ENCODE results near the gene ATP7A. TPM values are rescaled to one million over a fixed set of nuclear protein-coding genes. Genes with fewer than 3 reads are reported as not detected.
"Not testable (repeated sequence)": the region's sequence is repeated elsewhere in the genome, so short reads cannot be mapped to it uniquely, and the experiment has no call there.

ATP7A gene
- polyA plus RNA-seq, 1 donor from 2014 or later: 6.2 TPM

GRCh38 chrX:77937291-77937690 is 26.8 kb downstream of the ATP7A start:
- H3K4me3 ChIP-seq (ENCODE audit: low read length): no peak overlapping the region
- H4K20me1 ChIP-seq (ENCODE audit: insufficient read depth): no peaks in the 10 kb centered on the region
- no peaks in the 10 kb centered on the region for H3K79me2 ChIP-seq (replicated peaks; ENCODE audit: insufficient read depth, low read length)
- H3K27me3 ChIP-seq (ENCODE audit: insufficient read depth, low read depth, low read length): no peaks in the 10 kb centered on the region
- no peak overlapping the region for H3K4me2 ChIP-seq (ENCODE audit: low read length)
- no peaks in the 10 kb centered on the region for H3F3A ChIP-seq (ENCODE audit: insufficient read depth, low read length, poor library complexity, severe bottlenecking)
- H3K9me3 ChIP-seq (ENCODE audit: low read length): no peaks in the 10 kb centered on the region
- no peaks in the 10 kb centered on the region for H3K36me3 ChIP-seq (ENCODE audit: insufficient read depth, low read length)
- no peaks in the 10 kb centered on the region for H3K9me2 ChIP-seq (ENCODE audit: insufficient read depth, low read length)
- H3K9ac ChIP-seq (ENCODE audit: low read length): no peak overlapping the region
- TF ChIP-seq EP300 (conservative IDR thresholded peaks at IDR 0.05; ENCODE audit: poor library complexity, severe bottlenecking): no peak
- no peak for TF ChIP-seq RAD21 (conservative IDR thresholded peaks at IDR 0.05)
- TF ChIP-seq EZH2 (IDR thresholded peaks at IDR 0.05; ENCODE audit: borderline replicate concordance, insufficient read depth, low read length, poor library complexity, severe bottlenecking): no peak
- TF ChIP-seq TAF1 (IDR thresholded peaks at IDR 0.05; ENCODE audit: low read depth): no peak
- no peak for TF ChIP-seq POLR2AphosphoS5 (IDR thresholded peaks at IDR 0.05)
- TF ChIP-seq MXI1 (conservative IDR thresholded peaks at IDR 0.05; ENCODE audit: poor library complexity, severe bottlenecking): no peak
- TF ChIP-seq CTCF (IDR thresholded peaks at IDR 0.05; ENCODE audit: poor library complexity, severe bottlenecking): no peak
- TF ChIP-seq REST (IDR thresholded peaks at IDR 0.05; ENCODE audit: borderline replicate concordance): no peak
- H3K27ac ChIP-seq (ENCODE audit: low read length): no peak overlapping the region
- H2AFZ ChIP-seq (ENCODE audit: low read depth, low read length): no peak overlapping the region

GRCh38 chrX:77938083-77938680 is 27.7 kb downstream of the ATP7A start:
- H2AFZ ChIP-seq (ENCODE audit: low read depth, low read length): no peak overlapping the region
- no peaks in the 10 kb centered on the region for H3K9me3 ChIP-seq (ENCODE audit: low read length)
- H3K9ac ChIP-seq (ENCODE audit: low read length): no peak overlapping the region
- no peaks in the 10 kb centered on the region for H3K9me2 ChIP-seq (ENCODE audit: insufficient read depth, low read length)
- H3K4me3 ChIP-seq (ENCODE audit: low read length): no peak overlapping the region
- no peaks in the 10 kb centered on the region for H3K36me3 ChIP-seq (ENCODE audit: insufficient read depth, low read length)
- H3K27ac ChIP-seq (ENCODE audit: low read length): no peak overlapping the region
- no peaks in the 10 kb centered on the region for H3K79me2 ChIP-seq (replicated peaks; ENCODE audit: insufficient read depth, low read length)
- H3K27me3 ChIP-seq (ENCODE audit: insufficient read depth, low read depth, low read length): no peaks in the 10 kb centered on the region
- TF ChIP-seq SMC3 (conservative IDR thresholded peaks at IDR 0.05; ENCODE audit: poor library complexity) (no peak), POLR2AphosphoS5 (IDR thresholded peaks at IDR 0.05) (no peak), CTCF (IDR thresholded peaks at IDR 0.05; ENCODE audit: poor library complexity, severe bottlenecking) (no peak), EZH2 (IDR thresholded peaks at IDR 0.05; ENCODE audit: borderline replicate concordance, insufficient read depth, low read length, poor library complexity, severe bottlenecking) (no peak), EP300 (conservative IDR thresholded peaks at IDR 0.05; ENCODE audit: poor library complexity, severe bottlenecking) (no peak)
- H3F3A ChIP-seq (ENCODE audit: insufficient read depth, low read length, poor library complexity, severe bottlenecking): no peaks in the 10 kb centered on the region
- no peaks in the 10 kb centered on the region for H4K20me1 ChIP-seq (ENCODE audit: insufficient read depth)
- no peak overlapping the region for H3K4me2 ChIP-seq (ENCODE audit: low read length)

- H2AFZ ChIP-seq (ENCODE audit: low read depth, low read length); H3K27ac ChIP-seq (ENCODE audit: low read length); H3K4me2 ChIP-seq (ENCODE audit: low read length); H4K20me1 ChIP-seq (ENCODE audit: insufficient read depth); H3K9me3 ChIP-seq (ENCODE audit: low read length); H3K9me2 ChIP-seq (ENCODE audit: insufficient read depth, low read length); H3K4me3 ChIP-seq (ENCODE audit: low read length); H3K27me3 ChIP-seq (ENCODE audit: insufficient read depth, low read depth, low read length); H3F3A ChIP-seq (ENCODE audit: insufficient read depth, low read length, poor library complexity, severe bottlenecking); H3K79me2 ChIP-seq (replicated peaks; ENCODE audit: insufficient read depth, low read length); H3K9ac ChIP-seq (ENCODE audit: low read length); H3K36me3 ChIP-seq (ENCODE audit: insufficient read depth, low read length): not testable (repeated sequence)
Measured at GRCh38 chrX:77945031-77945430, 34.5 kb downstream of the ATP7A start.

Data from neural cell (in vitro differentiated cells).